Measurements from ENCODE around the gene RAB36.

DNA sequence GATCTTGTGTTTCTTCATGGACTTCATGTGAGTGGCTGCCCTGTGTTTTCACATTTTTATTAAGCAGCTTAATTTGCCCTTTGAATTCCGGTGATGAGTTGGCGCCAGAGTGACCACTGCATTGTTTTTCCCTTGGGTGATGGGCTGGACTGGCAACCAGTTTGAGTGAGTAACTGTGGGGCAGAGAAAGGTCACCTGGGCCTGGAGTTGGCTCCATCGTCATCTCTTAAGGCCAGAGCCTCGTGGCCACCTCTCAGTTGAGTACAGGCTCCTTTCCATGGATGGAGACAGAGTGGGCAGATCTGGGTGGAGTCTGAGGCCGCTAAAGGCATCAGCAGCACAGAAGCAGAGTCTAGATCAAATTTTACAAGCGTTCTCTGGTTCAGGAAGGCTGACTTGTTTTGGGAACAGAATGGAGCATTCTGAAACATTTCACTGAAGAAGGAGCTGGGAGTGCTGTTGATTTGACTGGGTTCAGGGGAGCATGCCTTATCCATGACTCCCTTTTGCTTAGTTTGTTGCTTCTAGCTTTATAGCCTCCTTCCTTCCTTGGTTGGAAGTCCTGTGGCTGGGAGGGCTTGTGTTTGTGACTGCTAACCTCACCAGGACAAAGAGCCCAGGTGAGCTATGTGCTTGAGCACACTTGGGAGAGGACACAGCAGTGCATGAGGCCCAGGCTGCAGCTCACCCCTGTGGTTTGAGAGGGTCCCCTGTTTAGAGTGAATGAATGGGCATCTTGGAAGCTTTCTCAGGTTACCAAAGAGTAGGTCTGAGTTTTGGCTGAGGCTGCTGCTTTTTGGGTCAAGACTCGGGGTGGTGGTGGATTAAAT lies 42.8 kb downstream of the RAB36 start:
- TF ChIP-seq, protein P1, sequence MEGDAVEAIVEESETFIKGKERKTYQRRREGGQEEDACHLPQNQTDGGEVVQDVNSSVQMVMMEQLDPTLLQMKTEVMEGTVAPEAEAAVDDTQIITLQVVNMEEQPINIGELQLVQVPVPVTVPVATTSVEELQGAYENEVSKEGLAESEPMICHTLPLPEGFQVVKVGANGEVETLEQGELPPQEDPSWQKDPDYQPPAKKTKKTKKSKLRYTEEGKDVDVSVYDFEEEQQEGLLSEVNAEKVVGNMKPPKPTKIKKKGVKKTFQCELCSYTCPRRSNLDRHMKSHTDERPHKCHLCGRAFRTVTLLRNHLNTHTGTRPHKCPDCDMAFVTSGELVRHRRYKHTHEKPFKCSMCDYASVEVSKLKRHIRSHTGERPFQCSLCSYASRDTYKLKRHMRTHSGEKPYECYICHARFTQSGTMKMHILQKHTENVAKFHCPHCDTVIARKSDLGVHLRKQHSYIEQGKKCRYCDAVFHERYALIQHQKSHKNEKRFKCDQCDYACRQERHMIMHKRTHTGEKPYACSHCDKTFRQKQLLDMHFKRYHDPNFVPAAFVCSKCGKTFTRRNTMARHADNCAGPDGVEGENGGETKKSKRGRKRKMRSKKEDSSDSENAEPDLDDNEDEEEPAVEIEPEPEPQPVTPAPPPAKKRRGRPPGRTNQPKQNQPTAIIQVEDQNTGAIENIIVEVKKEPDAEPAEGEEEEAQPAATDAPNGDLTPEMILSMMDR (conservative IDR thresholded peaks at IDR 0.05; ENCODE audit: low read length): no peak
- no peak for TF ChIP-seq EZH2phosphoT487 (IDR thresholded peaks at IDR 0.05; ENCODE audit: borderline replicate concordance)
